Stimulated activated CD4-positive, alpha-beta T cell treated with anti-CD3 and anti-CD28 coated beads, TNF-alpha, amount 100 ng/mL, for 24 hours (primary cell): ENCODE results near the gene LGALS3BP.
A peak's percentile ranks its signal among the peaks of the same experiment; 100 is the strongest.
"Not testable (repeated sequence)": the region's sequence is repeated elsewhere in the genome, so short reads cannot be mapped to it uniquely, and the experiment has no call there.

ENCODE experiments used
- DNase-seq, 3 experiments: peaks; one replicate each; pipeline ENCODE4 v3.0.0-alpha.2; 2020; ENCODE audit warnings: low read depth in 3 of 3

Gene LGALS3BP

GRCh38 chr17:78979780-78980623 lies at the start of gene LGALS3BP:
Gene LGALS3BP, minus strand, starts transcription at chr17:78979923. Its CDS starts 2,732 bp downstream, at chr17:78977191.
- DNase-seq: peak in 2 of 3 experiments; percentile 2 to 15

- DNase-seq: no peak
Measured at GRCh38 chr17:79028496-79029326, 49.0 kb upstream of the LGALS3BP start.

GRCh38 chr17:79027925-79028491 lies 48.3 kb upstream of the LGALS3BP start:
- DNase-seq: no peak

- no peak for DNase-seq
Measured at GRCh38 chr17:79027274-79027924, 47.7 kb upstream of the LGALS3BP start.

GRCh38 chr17:79026376-79027273 lies 46.9 kb upstream of the LGALS3BP start:
- no peak for DNase-seq

- no peak for DNase-seq
Measured at GRCh38 chr17:79024901-79025737, 45.4 kb upstream of the LGALS3BP start.

- DNase-seq: peak in 1 of 3 experiments; percentile 17
Measured at GRCh38 chr17:79023886-79024771, 44.4 kb upstream of the LGALS3BP start, which contains the start of gene C1QTNF1. Gene C1QTNF1, plus strand, starts transcription at chr17:79024169. Its CDS starts 19,800 bp downstream, at chr17:79043969.

GRCh38 chr17:79023180-79023705 lies 43.5 kb upstream of the LGALS3BP start:
- no peak for DNase-seq

GRCh38 chr17:79022507-79022991 lies 42.8 kb upstream of the LGALS3BP start:
- no peak for DNase-seq

- not testable (repeated sequence) for DNase-seq
Measured at GRCh38 chr17:79021929-79022328, 42.2 kb upstream of the LGALS3BP start.

- DNase-seq: no peak
Measured at GRCh38 chr17:79020631-79021301, 41.0 kb upstream of the LGALS3BP start.

GRCh38 chr17:79019632-79020584 lies 40.2 kb upstream of the LGALS3BP start:
- DNase-seq: peak in 2 of 3 experiments; percentile 15 to 43

GRCh38 chr17:79019261-79019631 lies 39.5 kb upstream of the LGALS3BP start:
- no peak for DNase-seq

- DNase-seq: no peak
Measured at GRCh38 chr17:79018370-79018695, 38.6 kb upstream of the LGALS3BP start.

GRCh38 chr17:79017546-79018369 lies 38.0 kb upstream of the LGALS3BP start:
- DNase-seq: no peak
